Measurements from ENCODE around the gene TMEM125.

DNA sequence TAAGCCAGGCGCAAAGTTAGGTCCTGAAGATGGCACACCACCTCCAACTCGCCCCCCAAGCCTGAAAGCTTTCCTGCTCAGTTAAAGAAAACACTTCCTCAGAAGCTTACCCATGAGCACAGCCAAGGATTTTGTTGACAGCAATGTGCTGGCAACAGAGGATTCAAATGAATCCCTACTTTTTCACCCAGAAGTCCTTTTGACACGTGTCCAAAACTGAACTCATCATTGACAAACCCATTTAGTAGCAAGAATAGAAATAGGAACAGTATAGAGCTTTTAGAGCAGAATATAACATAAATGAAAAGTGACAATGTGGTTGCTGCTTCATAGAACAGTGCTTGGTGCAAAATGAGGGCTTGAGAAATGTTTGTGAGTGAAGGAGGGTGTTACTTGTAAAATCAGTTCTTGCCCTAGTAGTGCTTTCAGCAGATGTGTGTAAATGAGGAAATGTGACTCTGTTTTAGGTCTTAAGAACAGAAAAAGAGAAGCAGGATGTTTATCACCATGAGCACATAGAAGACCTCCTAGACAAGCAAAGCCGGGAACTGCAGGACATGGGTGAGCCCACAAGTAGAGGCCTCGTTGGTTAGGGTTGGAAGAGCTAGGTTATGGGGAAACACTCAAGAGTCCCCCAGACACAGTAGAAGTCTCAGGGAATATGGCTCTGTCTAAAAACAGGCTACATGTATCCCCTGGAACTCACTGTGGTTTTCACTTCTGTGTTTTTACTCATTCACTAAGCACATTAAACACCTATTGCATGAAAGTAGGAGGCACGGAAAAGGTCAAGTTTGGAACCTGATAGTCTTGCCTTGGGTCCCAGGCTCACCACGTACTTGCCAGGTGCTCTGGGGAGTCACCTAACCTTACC, 48.6 kb upstream of the TMEM125 start:
- TF ChIP-seq, protein P1, sequence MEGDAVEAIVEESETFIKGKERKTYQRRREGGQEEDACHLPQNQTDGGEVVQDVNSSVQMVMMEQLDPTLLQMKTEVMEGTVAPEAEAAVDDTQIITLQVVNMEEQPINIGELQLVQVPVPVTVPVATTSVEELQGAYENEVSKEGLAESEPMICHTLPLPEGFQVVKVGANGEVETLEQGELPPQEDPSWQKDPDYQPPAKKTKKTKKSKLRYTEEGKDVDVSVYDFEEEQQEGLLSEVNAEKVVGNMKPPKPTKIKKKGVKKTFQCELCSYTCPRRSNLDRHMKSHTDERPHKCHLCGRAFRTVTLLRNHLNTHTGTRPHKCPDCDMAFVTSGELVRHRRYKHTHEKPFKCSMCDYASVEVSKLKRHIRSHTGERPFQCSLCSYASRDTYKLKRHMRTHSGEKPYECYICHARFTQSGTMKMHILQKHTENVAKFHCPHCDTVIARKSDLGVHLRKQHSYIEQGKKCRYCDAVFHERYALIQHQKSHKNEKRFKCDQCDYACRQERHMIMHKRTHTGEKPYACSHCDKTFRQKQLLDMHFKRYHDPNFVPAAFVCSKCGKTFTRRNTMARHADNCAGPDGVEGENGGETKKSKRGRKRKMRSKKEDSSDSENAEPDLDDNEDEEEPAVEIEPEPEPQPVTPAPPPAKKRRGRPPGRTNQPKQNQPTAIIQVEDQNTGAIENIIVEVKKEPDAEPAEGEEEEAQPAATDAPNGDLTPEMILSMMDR (IDR thresholded peaks at IDR 0.05): no peak
- TF ChIP-seq TCF12 (IDR thresholded peaks at IDR 0.05): no peak
- TF ChIP-seq MXI1 (IDR thresholded peaks at IDR 0.05; ENCODE audit: low read depth, low read length): no peak
- TF ChIP-seq POLR2AphosphoS5 (IDR thresholded peaks at IDR 0.05; ENCODE audit: low read depth, low read length): no peak

Measured in SK-N-SH (cell line).